Gastroesophageal sphincter (tissue), 4 donors: ENCODE results near the gene KRTAP4-8. TPM values are rescaled to one million over a fixed set of nuclear protein-coding genes. Genes with fewer than 3 reads are reported as not detected.

Experiments
- ATAC-seq: fragments of 150-250 bp; one replicate; pipeline ENCODE4 v1.9.1; 2016; ENCODE audit warnings: mild to moderate bottlenecking, moderate library complexity
- H3K27ac ChIP-seq, 4 donors: fragments of 200-600 bp; sonication (generic) in 3 of 4; 1 replicate in 3 of 4; 2 replicates in 1 of 4; pipeline ENCODE4 v1.5.1; 2016 to 2019
- H3K27me3 ChIP-seq: fragments of 200-600 bp; sonication (generic); one replicate; pipeline ENCODE4 v1.5.1; 2019
- H3K36me3 ChIP-seq, 2 donors: fragments of 200-600 bp; sonication (generic); one replicate each; pipeline ENCODE4 v1.5.1; 2019; ENCODE audit warnings: control low read depth in 1 of 2
- H3K4me1 ChIP-seq, 3 donors: fragments of 200-600 bp; sonication (generic); 1 replicate in 2 of 3; 2 replicates in 1 of 3; pipeline ENCODE4 v1.5.1; 2016 to 2019; ENCODE audit warnings: control low read depth in 2 of 3
- H3K4me3 ChIP-seq, 2 donors: fragments of 200-600 bp; sonication (generic); one replicate each; pipeline ENCODE4 v1.5.1; 2019; ENCODE audit warnings: mild to moderate bottlenecking in 1 of 2, moderate library complexity in 1 of 2
- H3K9me3 ChIP-seq, 3 donors: fragments of 200-600 bp; sonication (generic); one replicate each; pipeline ENCODE4 v1.5.1; 2017 to 2019; ENCODE audit warnings: control low read depth in 2 of 3
- CTCF ChIP-seq, 4 experiments: fragments of 200-600 bp in 2 of 4; fragments of 450-650 bp in 2 of 4; sonication (generic) in 1 of 4; IDR thresholded peaks; one replicate each; pipeline ENCODE4 v1.5.1; 2017 to 2019; ENCODE audit warnings: antibody characterized with exemption in 4 of 4, mild to moderate bottlenecking in 2 of 4, moderate library complexity in 2 of 4
- EP300 ChIP-seq: sonication (generic); formaldehyde crosslinking; IDR thresholded peaks from one replicate; pipeline ENCODE4 v1.6.1; 2017; ENCODE audit warnings: antibody characterized with exemption, mild to moderate bottlenecking
- POLR2A ChIP-seq, 2 donors: fragments of 450-650 bp; IDR thresholded peaks; one replicate each; pipeline ENCODE4 v1.6.1; 2017; ENCODE audit warnings: antibody characterized with exemption in 2 of 2, mild to moderate bottlenecking in 2 of 2, moderate library complexity in 1 of 2
- POLR2AphosphoS5 ChIP-seq: sonication (generic); formaldehyde crosslinking; IDR thresholded peaks from one replicate; pipeline ENCODE4 v1.6.1; 2017; ENCODE audit warnings: antibody characterized with exemption
- WGBS, 2 donors: methylation state at CpG; one replicate each; pipeline ENCODE4 v1.1.5; 2018; ENCODE audit warnings: low coverage in 1 of 2; 5-methylcytosine and 5-hydroxymethylcytosine counted together
- total RNA-seq, 4 donors: library from RNA; depleted of rRNA; stranded (reverse); fragments of >200 nt; gene quantifications; one replicate each; pipeline ENCODE4 v1.1.0, GENCODE V29; 2016

Gene KRTAP4-8
- total RNA-seq, 4 donors from 2014 or later: not detected

GRCh38 chr17:41076788-41077187 lies 21.2 kb downstream of the KRTAP4-8 start:
- H3K27me3 ChIP-seq: no peaks in the 10 kb centered on the region
- H3K36me3 ChIP-seq: no peaks in the 10 kb centered on the region
- TF ChIP-seq POLR2A (IDR thresholded peaks at IDR 0.05): no peak
- TF ChIP-seq CTCF (IDR thresholded peaks at IDR 0.05): no peak
- no peak for TF ChIP-seq EP300
- no peaks in the 10 kb centered on the region for H3K9me3 ChIP-seq
- ATAC-seq: no peak
- H3K4me1 ChIP-seq: no peaks in the 10 kb centered on the region
- no peak overlapping the region for H3K4me3 ChIP-seq
- H3K27ac ChIP-seq: no peak overlapping the region

- Histone ChIP-seq H3K27ac (no peak overlapping the region), H3K36me3 (no peaks in the 10 kb centered on the region), H3K4me1 (no peaks in the 10 kb centered on the region), H3K4me3 (no peak overlapping the region), H3K27me3 (no peaks in the 10 kb centered on the region), H3K9me3 (no peaks in the 10 kb centered on the region)
- 84 to 86% methylated on average over 2 of the region's 2 CpGs for WGBS, 2 donors
- ATAC-seq: no peak
- TF ChIP-seq EP300 (no peak), CTCF (IDR thresholded peaks at IDR 0.05) (no peak)
Observed at GRCh38 chr17:41073676-41074075, 24.3 kb downstream of the KRTAP4-8 start.

- 69 to 94% methylated on average over 3 to 5 of the region's 5 CpGs for WGBS, 2 donors
- Histone ChIP-seq H3K36me3 (no peaks in the 10 kb centered on the region), H3K27ac (no peak overlapping the region), H3K4me1 (no peaks in the 10 kb centered on the region), H3K27me3 (no peaks in the 10 kb centered on the region), H3K4me3 (no peak overlapping the region), H3K9me3 (no peaks in the 10 kb centered on the region)
- no peak for ATAC-seq
- TF ChIP-seq POLR2AphosphoS5: no peak
- TF ChIP-seq CTCF (IDR thresholded peaks at IDR 0.05): no peak
- no peak for TF ChIP-seq EP300
- no peak for TF ChIP-seq POLR2A (IDR thresholded peaks at IDR 0.05)
Observed at GRCh38 chr17:41071606-41072360, 26.2 kb downstream of the KRTAP4-8 start.

GRCh38 chr17:41069031-41069430 lies 28.9 kb downstream of the KRTAP4-8 start:
- no peaks in the 10 kb centered on the region for H3K9me3 ChIP-seq
- H3K4me1 ChIP-seq: no peaks in the 10 kb centered on the region
- TF ChIP-seq POLR2A (IDR thresholded peaks at IDR 0.05) (no peak), CTCF (IDR thresholded peaks at IDR 0.05) (no peak), EP300 (no peak), POLR2AphosphoS5 (no peak)
- no peak overlapping the region for H3K27ac ChIP-seq
- WGBS, 2 donors: 83 to 87% methylated on average over 3 of the region's 3 CpGs
- ATAC-seq: no peak
- H3K27me3 ChIP-seq: peaks cover 3% of the 10 kb centered on the region
- H3K36me3 ChIP-seq: no peaks in the 10 kb centered on the region
- no peak overlapping the region for H3K4me3 ChIP-seq

- no peak for ATAC-seq
- Histone ChIP-seq H3K4me1 (no peaks in the 10 kb centered on the region), H3K4me3 (no peak overlapping the region), H3K27me3 (peaks cover 4% of the 10 kb centered on the region), H3K9me3 (no peaks in the 10 kb centered on the region), H3K36me3 (no peaks in the 10 kb centered on the region), H3K27ac (no peak overlapping the region)
- TF ChIP-seq POLR2AphosphoS5 (no peak), EP300 (no peak), POLR2A (IDR thresholded peaks at IDR 0.05) (no peak), CTCF (IDR thresholded peaks at IDR 0.05) (no peak)
Observed at GRCh38 chr17:41067281-41067680, 30.7 kb downstream of the KRTAP4-8 start.
